Stimulated activated CD4-positive, alpha-beta T cell treated with anti-CD3 and anti-CD28 coated beads, Interleukin-15, amount 100 ng/mL, for 48 hours (primary cell): ENCODE results near the gene CAMK2B.

ENCODE experiments used
- DNase-seq, 2 donors: peaks; one replicate each; pipeline ENCODE4 v3.0.0-alpha.2; 2020; ENCODE audit warnings: low read depth in 2 of 2

The CAMK2B gene

GRCh38 chr7:44309271-44310091 lies 15.9 kb downstream of the CAMK2B start:
- DNase-seq: peak in 1 of 2 donors; percentile 43

DNA sequence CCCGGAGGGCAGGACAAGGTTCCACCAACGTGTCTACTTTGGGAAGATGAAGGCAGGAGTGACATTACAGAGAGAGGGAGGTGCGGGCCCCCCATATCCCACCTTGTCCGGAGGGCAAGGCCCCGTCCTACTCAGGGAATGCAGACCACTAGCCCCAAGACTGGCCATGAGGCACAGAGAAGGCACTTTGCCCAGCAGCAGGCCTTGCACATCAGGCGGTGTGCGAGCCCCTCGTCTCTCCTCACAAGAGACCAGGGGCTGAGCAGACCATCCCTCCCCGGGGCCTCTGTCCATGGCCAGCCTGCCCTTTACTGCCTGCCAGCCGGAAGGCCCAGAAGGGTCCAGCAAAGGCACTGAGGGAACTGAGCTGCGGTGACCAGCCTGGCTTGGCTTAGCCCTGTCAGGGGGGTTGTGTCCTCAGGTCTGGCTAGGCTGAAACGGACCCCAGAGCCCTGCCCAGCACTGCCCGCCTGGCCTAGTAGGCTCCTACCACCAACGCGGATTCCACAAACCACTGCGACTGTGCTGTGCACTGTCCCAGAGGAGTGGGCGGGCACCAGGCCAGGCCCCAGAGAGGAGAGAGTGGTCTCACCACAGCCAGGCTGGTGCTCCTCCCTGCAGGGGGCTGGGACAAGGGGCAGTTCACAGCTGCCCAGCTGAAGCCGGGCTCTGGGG lies 16.7 kb downstream of the CAMK2B start:
- no peak for DNase-seq

- no peak for DNase-seq
These were observed 17.3 kb downstream of the CAMK2B start for GRCh38 chr7:44307905-44308595.

DNA sequence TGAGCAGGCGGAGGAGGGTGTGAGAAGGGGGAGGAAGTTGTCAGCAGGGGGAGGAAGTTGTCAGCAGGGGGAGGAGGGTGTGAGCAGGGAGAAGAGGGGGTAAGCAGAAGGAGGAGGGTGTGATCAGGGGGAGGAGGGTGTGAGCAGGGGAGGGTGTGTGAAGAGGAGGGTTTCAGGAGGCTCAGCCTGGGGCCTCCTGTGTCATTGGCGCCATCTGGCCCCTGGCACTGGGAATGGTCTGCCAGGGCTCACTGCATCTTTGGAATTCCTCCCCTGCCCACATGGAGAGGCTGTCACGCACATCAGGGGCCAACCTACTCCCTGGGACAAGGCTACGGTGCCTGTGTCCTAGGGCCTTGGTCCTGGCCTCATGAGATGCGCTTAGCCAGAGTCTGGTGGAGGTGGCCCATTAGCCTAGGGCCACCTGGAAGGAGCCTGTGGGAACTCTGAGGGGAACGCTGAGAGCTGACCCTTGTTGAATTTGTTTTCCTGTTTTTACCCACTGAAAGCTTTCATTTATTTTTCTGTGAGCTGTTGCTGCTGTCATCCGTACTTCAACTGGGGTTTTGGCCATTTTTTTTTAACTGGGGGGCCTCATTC lies 18.0 kb downstream of the CAMK2B start:
- no peak for DNase-seq

GRCh38 chr7:44306606-44307005 lies 18.8 kb downstream of the CAMK2B start:
- DNase-seq: no peak

GRCh38 chr7:44305564-44306507 lies 19.6 kb downstream of the CAMK2B start:
- DNase-seq: no peak

DNA sequence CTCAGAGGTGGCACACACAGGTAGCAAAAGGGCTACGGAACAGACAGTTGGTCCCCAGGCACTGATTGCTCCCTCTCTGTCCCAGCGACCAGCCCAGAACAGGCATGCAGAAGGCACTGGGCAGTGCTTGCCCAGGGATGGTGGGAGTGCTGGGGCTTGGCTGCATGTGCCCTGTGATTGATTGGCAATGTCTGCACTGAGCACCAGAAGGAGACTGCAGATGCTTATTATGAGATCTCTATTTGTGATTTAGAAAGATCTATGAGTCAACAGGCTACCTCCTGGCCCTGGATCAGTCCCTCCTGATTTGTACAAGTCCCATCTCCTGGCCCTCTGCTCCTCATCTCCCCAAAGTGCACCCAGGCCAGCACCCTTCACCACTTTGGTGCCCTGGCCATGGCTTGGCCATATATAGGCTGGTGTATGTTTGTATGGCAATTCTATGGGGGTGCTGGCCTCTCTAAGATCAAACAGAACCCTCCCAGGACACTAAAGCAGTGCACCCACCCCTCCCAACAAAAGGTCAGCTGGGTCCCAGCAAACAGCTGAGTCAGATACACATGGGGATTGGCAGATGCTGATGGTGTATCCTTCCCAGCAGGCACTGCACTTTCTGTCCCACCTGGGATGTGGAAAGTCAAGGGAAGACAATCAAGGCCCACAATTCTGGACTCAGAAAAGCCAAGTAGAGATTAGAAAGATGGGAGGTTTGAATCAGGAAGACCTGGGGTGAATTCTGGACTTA lies 30.9 kb downstream of the CAMK2B start:
- no peak for DNase-seq

DNA sequence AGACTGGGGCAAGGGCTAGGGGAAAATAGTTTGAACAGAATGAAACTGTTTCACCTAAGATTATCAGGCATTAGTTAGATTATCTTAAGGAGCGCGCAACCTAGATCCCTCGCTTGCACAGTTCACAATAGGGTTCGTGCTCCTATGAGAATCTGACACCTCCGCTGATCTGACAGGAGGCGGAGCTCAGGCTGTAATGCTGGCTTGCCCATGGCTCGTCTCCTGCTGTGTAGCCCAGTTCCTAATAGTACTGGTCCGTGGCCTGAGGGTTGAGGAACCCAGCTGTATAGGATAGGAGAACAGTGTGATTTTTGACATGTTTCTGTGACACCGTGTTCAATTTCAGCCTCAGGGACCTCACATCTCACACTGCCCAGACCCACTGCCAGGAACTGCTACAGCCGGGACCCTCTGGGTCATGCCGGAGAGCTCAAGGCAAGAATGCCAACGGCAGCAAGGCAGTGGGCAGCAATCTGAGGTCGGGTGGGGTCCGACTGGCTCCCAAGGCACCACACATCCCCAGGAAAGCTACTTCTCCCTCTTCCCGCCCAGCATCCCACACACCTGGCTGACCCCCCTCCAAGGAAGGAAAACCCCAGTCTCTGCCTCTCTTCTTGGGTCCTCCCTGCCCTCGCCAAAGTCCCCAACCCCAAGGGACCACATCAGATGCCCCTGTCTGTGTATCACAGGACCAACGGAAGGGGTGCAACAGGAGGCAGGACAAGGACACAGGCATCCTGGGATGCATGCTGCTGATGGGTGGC lies 31.7 kb downstream of the CAMK2B start:
- no peak for DNase-seq

DNA sequence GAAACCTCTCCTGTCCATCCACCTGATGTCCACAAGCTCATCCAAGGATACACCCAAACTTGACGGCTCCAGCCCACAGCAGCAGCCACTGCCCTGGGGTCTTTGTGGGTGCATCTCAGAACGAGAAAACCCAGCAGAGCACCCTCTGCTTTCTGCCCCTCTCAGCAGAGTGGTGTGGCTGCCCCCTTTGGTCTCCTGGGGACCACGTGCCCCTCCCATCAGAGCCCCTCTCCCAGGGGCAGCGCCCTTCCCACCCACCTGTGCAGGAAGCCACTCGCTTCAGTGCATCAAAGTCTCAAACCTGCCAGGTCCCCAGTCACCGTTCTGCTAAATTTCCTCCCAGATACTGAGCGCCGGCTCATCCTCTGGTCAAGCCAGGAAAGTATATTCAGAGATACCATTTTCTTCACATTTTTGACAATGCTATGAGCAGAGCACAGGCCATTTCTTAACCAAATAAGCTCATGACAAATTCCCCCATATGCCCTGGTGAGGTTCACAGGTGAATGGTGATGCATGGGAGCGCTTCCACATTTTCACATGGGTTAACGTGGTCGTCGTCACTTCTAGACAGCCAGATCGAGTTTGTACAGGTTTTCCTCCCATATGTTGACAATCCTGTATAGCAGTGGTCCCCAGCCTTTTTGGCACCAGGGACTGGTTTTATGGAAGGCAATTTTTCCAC lies 32.4 kb downstream of the CAMK2B start:
- no peak for DNase-seq

DNA sequence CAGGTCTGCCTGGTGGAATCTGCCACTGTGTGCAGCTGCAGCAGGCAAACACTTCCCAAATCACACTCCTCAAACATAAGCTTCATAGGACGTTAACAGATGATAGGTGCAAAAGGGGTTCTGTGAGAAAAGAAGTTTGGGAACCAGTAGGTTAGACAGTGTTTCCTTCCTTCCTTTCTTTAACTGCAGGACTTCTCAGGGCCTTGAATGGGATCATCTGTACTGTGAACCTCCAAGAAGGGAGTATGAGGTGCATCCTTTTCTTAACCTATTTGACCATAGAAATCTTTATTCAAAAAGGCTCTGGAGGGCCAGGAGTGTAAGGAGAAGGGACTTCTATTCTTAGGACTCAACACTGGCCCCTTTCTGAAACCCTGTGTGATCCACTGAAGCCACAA lies 33.0 kb downstream of the CAMK2B start:
- no peak for DNase-seq

DNA sequence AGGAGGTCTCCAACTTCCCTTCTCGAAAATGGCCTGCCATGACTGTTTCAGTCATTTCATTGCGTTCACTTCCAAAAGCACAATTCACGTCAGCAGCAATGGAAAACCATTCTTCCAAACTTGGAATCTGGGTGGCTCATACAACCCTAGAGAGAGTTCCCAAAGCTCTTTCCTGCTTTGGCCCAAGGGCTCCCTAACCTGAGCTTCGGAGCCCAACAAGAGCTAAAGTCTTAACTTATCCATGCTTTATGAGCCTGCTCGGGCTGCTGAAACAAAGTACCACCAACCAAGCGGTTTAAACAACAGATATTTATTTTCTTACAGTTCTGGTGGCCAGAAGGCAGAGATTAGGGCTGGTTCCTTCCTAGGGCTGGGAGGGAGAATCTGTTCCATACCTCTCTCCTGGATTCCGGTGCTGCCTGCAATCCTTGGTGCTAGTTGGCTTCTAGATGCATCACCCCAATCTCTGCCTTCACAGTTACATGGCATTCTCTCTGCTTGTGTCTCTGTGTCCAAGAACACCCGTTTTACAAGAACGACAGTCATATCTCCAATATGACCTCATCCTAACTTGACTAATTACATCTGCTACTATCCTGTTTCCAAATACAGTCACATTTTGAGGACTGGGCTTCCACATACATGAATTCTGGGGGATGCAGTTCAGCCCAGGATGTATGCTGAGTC lies 33.5 kb downstream of the CAMK2B start:
- DNase-seq: no peak

- DNase-seq: no peak
These were observed 34.2 kb downstream of the CAMK2B start for GRCh38 chr7:44291066-44291732.

DNA sequence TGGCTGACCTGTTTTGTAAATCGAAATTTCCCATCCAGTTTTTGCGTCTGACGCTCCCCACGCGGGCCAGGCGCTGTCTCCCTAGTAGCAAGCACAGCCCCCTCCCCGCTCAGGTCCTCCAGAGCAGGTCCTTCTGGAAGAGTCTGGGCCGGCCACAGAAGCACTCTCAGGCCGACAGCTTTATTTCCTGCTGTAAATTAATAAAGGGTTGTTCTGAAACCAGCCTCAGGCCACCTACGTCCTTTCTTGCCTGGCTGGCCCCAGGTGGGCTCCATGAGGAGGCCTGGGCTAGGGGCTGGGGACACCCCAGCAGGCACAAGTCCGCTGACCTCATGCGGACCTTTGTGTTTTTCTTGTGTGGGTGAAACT lies 35.2 kb downstream of the CAMK2B start:
- DNase-seq: no peak

- no peak for DNase-seq
These were observed 35.8 kb downstream of the CAMK2B start for GRCh38 chr7:44289341-44290251.

DNA sequence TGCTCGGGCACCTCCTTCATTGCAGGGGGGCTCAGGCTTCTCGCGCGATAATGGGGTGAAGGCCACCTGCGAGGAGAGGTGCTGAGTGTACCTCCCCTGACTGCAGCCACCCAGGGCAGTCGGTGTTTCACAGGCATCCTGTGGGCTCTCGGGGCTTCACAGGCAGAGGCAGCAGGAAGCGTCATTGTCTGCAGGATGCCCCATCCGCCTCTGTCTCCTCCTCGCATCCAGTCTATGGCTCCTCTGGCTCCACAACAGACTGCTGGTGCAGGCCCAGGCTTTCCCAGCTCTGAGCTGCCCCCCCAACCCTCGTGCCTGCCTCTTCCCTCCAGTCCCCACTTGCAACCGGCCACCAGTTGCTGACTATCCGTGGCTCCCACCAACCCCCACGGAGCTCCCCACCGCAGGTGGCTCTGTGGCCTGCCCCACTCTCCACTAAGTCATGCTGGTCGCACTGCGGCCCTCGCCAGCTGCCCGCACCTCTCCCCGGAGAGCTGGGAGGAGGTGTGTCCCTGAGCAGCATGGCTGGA lies 36.5 kb downstream of the CAMK2B start:
- DNase-seq: no peak

- DNase-seq: no peak
These were observed 37.1 kb downstream of the CAMK2B start for GRCh38 chr7:44288381-44288685.
